ENCODE data around the gene DNAAF5. TPM values are rescaled to one million over a fixed set of nuclear protein-coding genes. Genes with fewer than 3 reads are reported as not detected.

DNAAF5 gene
- polyA plus RNA-seq, 4 donors, result 6.8 to 29.2 (median 15.5) TPM

- DNase-seq (no peak), FAIRE-seq (no peak)
- no peaks in the 10 kb centered on the region for H3K9me3 ChIP-seq (ENCODE audit: control insufficient read depth in 2 of 2, insufficient read depth in 1 of 2, low read depth in 1 of 2, low read length in 1 of 2)
- H3K36me3 ChIP-seq (ENCODE audit: control insufficient read depth in 3 of 3, insufficient read depth in 2 of 3, low read depth in 1 of 3, low read length in 3 of 3), result peaks cover 0 to 87% (median 3%) of the 10 kb centered on the region in 3 donors
- H3K4me1 ChIP-seq (ENCODE audit: control insufficient read depth in 3 of 3, insufficient read depth in 2 of 3, low read depth in 1 of 3, low read length in 2 of 3), result peaks cover 0 to 21% (median 3%) of the 10 kb centered on the region in 3 donors
- no peaks in the 10 kb centered on the region for H3K27me3 ChIP-seq (ENCODE audit: control insufficient read depth in 3 of 3, insufficient read depth in 3 of 3, low read length in 3 of 3)
- no peak overlapping the region for H3K4me3 ChIP-seq (ENCODE audit: low read depth in 1 of 3, low read length in 3 of 3)
- 95 to 97% (median 96%) methylated on average over 32 of the region's 32 CpGs for WGBS, 3 donors
- no peak overlapping the region for H3K27ac ChIP-seq (ENCODE audit: low read depth in 1 of 3, low read length in 2 of 3)
Measured at GRCh38 chr7:772861-773621, 46.5 kb downstream of the DNAAF5 start.

- Histone ChIP-seq H3K9me3 (ENCODE audit: control insufficient read depth in 2 of 2, insufficient read depth in 1 of 2, low read depth in 1 of 2, low read length in 1 of 2) (no peaks in the 10 kb centered on the region), H3K36me3 (ENCODE audit: control insufficient read depth in 3 of 3, insufficient read depth in 2 of 3, low read depth in 1 of 3, low read length in 3 of 3) (peaks cover 0 to 87% (median 4%) of the 10 kb centered on the region in 3 donors), H3K4me1 (ENCODE audit: control insufficient read depth in 3 of 3, insufficient read depth in 2 of 3, low read depth in 1 of 3, low read length in 2 of 3) (peaks cover 0 to 21% (median 3%) of the 10 kb centered on the region in 3 donors), H3K27me3 (ENCODE audit: control insufficient read depth in 3 of 3, insufficient read depth in 3 of 3, low read length in 3 of 3) (no peaks in the 10 kb centered on the region), H3K4me3 (ENCODE audit: low read depth in 1 of 3, low read length in 3 of 3) (no peak overlapping the region), H3K27ac (ENCODE audit: low read depth in 1 of 3, low read length in 2 of 3) (no peak overlapping the region)
- no peak for DNase-seq
- 94 to 100% (median 96%) methylated on average over 8 to 12 of the region's 12 CpGs for WGBS, 3 donors
- FAIRE-seq, result no peak
Measured at GRCh38 chr7:773622-773915, 47.1 kb downstream of the DNAAF5 start.

DNA sequence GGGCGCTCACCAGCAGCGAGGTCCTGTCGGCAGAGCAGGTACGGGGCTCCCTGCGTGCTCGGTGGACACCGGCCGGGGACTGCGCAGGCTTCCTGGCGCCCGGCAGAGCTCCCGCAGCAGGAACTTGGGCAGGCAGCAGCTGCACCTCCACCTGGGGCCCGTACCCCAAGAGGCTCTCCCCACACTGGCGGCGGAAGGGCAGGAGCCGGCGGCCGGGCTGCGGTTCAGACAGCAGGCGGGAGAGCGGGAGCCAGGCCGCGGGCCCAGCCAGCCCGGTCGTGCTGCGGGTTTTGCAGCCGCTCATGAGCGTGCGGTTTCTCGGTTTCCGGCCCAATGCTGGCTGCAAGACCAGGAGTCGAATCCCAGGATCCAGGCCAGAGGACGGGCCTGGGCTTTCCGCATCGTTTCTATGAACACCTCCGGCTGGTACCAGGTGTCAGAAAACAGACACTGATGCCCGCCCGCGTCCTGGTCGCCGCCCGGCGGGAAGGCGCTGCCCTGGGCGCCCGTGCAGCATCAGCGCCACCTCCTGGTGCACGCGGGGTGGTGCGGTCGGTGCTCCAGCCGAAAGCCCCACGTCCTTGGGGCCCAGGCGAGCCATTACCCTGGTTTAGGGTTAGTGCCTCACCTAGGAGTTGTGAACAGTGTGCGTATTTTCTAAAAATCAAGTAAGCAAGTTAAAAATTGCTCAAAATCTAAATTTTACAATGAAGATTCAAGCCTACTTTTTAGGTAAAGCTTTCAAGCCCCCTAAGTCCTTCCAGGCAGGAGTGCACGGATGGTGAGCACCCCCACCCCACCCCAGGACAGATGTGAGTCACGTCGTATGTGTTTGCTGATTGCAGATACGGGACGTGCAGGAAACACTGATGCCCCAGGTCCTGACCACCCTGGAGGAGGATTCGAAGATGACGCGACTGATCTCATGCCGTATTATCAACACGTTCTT lies 47.9 kb downstream of the DNAAF5 start:
- H3K9me3 ChIP-seq (ENCODE audit: control insufficient read depth in 2 of 2, insufficient read depth in 1 of 2, low read depth in 1 of 2, low read length in 1 of 2), result no peaks in the 10 kb centered on the region
- 66 to 76% (median 68%) methylated on average over 63 to 65 of the region's 65 CpGs for WGBS, 3 donors
- H3K27me3 ChIP-seq (ENCODE audit: control insufficient read depth in 3 of 3, insufficient read depth in 3 of 3, low read length in 3 of 3), result no peaks in the 10 kb centered on the region
- peaks cover 0 to 21% (median 3%) of the 10 kb centered on the region in 3 donors for H3K4me1 ChIP-seq (ENCODE audit: control insufficient read depth in 3 of 3, insufficient read depth in 2 of 3, low read depth in 1 of 3, low read length in 2 of 3)
- FAIRE-seq, result no peak
- H3K36me3 ChIP-seq (ENCODE audit: control insufficient read depth in 3 of 3, insufficient read depth in 2 of 3, low read depth in 1 of 3, low read length in 3 of 3), result peaks cover 0 to 87% (median 6%) of the 10 kb centered on the region in 3 donors
- peak; percentile 35 to 68 for DNase-seq
- no peak overlapping the region for H3K4me3 ChIP-seq (ENCODE audit: low read depth in 1 of 3, low read length in 3 of 3)
- H3K27ac ChIP-seq (ENCODE audit: low read depth in 1 of 3, low read length in 2 of 3), result no peak overlapping the region

- DNase-seq (no peak), FAIRE-seq (no peak)
- peaks cover 3 to 94% (median 8%) of the 10 kb centered on the region in 3 donors for H3K36me3 ChIP-seq (ENCODE audit: control insufficient read depth in 3 of 3, insufficient read depth in 2 of 3, low read depth in 1 of 3, low read length in 3 of 3)
- no peak overlapping the region for H3K4me3 ChIP-seq (ENCODE audit: low read depth in 1 of 3, low read length in 3 of 3)
- no peaks in the 10 kb centered on the region for H3K27me3 ChIP-seq (ENCODE audit: control insufficient read depth in 3 of 3, insufficient read depth in 3 of 3, low read length in 3 of 3)
- 93 to 97% (median 95%) methylated on average over 8 to 10 of the region's 10 CpGs for WGBS, 3 donors
- peaks cover 0 to 7% (median 0%) of the 10 kb centered on the region in 3 donors for H3K4me1 ChIP-seq (ENCODE audit: control insufficient read depth in 3 of 3, insufficient read depth in 2 of 3, low read depth in 1 of 3, low read length in 2 of 3)
- no peak overlapping the region for H3K27ac ChIP-seq (ENCODE audit: low read depth in 1 of 3, low read length in 2 of 3)
- no peaks in the 10 kb centered on the region for H3K9me3 ChIP-seq (ENCODE audit: control insufficient read depth in 2 of 2, insufficient read depth in 1 of 2, low read depth in 1 of 2, low read length in 1 of 2)
Measured at GRCh38 chr7:776381-776780, 49.9 kb downstream of the DNAAF5 start.

DNA sequence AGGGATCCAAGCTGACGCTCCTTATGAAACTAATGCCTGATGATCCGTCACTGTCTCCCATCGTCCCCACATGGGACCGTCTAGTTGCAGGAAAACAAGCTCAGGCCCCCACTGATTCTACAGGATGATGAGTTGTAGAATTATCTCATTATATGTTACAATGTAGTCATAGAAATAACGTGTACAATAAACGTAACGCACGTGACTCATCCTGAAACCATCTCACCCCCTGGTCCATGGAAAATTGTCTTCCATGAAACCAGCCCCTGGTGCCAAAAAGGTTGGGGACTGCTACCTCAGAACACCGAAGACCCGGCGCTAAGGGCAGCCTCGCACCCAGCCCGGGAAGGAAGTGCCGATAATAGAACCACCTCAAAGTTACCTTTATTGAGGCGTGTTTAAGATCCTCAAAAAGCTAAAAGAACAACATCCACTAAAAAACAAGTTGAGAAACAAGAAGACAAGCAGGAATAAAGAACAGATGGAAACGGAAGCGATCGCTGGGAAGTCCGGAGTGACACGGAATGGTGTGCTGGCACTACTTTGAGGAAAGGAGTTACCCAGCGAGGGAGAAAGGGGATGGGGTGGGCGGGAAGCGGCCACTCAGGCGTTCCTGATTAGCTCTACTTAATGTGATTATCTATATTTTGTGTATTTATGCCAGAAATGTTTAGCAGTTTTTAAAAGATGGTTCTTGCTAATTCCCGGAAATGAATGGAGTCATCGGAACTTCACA lies 50.7 kb downstream of the DNAAF5 start:
- peak overlapping the region in 1 of 3 donors; percentile 10 for H3K27ac ChIP-seq (ENCODE audit: low read depth in 1 of 3, low read length in 2 of 3)
- FAIRE-seq, result no peak
- WGBS, 3 donors, result 86 to 94% (median 91%) methylated on average over 26 of the region's 26 CpGs

DNA sequence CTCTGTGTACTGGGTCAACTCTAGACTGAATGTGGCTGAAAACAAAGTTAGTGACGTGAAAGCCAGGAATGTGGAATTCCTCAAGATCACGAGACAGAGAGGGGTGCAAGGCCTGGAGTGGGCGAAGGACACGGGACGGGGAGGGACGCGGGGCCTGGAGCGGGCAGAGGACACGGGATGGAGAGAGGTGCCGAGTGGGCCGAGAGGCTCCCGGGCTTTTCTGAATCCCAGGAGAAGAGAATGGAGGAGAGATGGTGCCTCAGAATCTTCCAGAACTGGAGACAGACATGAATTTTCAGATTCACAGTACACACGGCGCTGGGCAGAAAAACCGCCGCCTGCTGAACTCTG lies 51.2 kb downstream of the DNAAF5 start:
- WGBS, 3 donors, result 86 to 94% (median 89%) methylated on average over 16 of the region's 16 CpGs
- Histone ChIP-seq H3K36me3 (ENCODE audit: control insufficient read depth in 3 of 3, insufficient read depth in 2 of 3, low read depth in 1 of 3, low read length in 3 of 3) (peaks cover 3 to 94% (median 8%) of the 10 kb centered on the region in 3 donors), H3K4me1 (ENCODE audit: control insufficient read depth in 3 of 3, insufficient read depth in 2 of 3, low read depth in 1 of 3, low read length in 2 of 3) (no peaks in the 10 kb centered on the region), H3K9me3 (ENCODE audit: control insufficient read depth in 2 of 2, insufficient read depth in 1 of 2, low read depth in 1 of 2, low read length in 1 of 2) (peaks cover 0 to 5% of the 10 kb centered on the region in 2 donors), H3K4me3 (ENCODE audit: low read depth in 1 of 3, low read length in 3 of 3) (no peak overlapping the region), H3K27me3 (ENCODE audit: control insufficient read depth in 3 of 3, insufficient read depth in 3 of 3, low read length in 3 of 3) (no peaks in the 10 kb centered on the region), H3K27ac (ENCODE audit: low read depth in 1 of 3, low read length in 2 of 3) (peak overlapping the region in 1 of 3 donors; percentile 10)
- DNase-seq, result no peak
- FAIRE-seq, result no peak

More for the DNA sequence above, 50.7 kb downstream of the DNAAF5 start:
- Histone ChIP-seq H3K27me3 (ENCODE audit: control insufficient read depth in 3 of 3, insufficient read depth in 3 of 3, low read length in 3 of 3) (no peaks in the 10 kb centered on the region), H3K4me3 (ENCODE audit: low read depth in 1 of 3, low read length in 3 of 3) (no peak overlapping the region), H3K36me3 (ENCODE audit: control insufficient read depth in 3 of 3, insufficient read depth in 2 of 3, low read depth in 1 of 3, low read length in 3 of 3) (peaks cover 3 to 94% (median 8%) of the 10 kb centered on the region in 3 donors), H3K9me3 (ENCODE audit: control insufficient read depth in 2 of 2, insufficient read depth in 1 of 2, low read depth in 1 of 2, low read length in 1 of 2) (peaks cover 0 to 3% of the 10 kb centered on the region in 2 donors), H3K4me1 (ENCODE audit: control insufficient read depth in 3 of 3, insufficient read depth in 2 of 3, low read depth in 1 of 3, low read length in 2 of 3) (no peaks in the 10 kb centered on the region)
- DNase-seq, result no peak

GRCh38 chr7:778271-778967 lies 51.9 kb downstream of the DNAAF5 start:
- Histone ChIP-seq H3K4me3 (ENCODE audit: low read depth in 1 of 3, low read length in 3 of 3) (no peak overlapping the region), H3K27ac (ENCODE audit: low read depth in 1 of 3, low read length in 2 of 3) (no peak overlapping the region), H3K36me3 (ENCODE audit: control insufficient read depth in 3 of 3, insufficient read depth in 2 of 3, low read depth in 1 of 3, low read length in 3 of 3) (peaks cover 3 to 94% (median 8%) of the 10 kb centered on the region in 3 donors), H3K9me3 (ENCODE audit: control insufficient read depth in 2 of 2, insufficient read depth in 1 of 2, low read depth in 1 of 2, low read length in 1 of 2) (peaks cover 0 to 5% of the 10 kb centered on the region in 2 donors), H3K4me1 (ENCODE audit: control insufficient read depth in 3 of 3, insufficient read depth in 2 of 3, low read depth in 1 of 3, low read length in 2 of 3) (no peaks in the 10 kb centered on the region), H3K27me3 (ENCODE audit: control insufficient read depth in 3 of 3, insufficient read depth in 3 of 3, low read length in 3 of 3) (no peaks in the 10 kb centered on the region)
- FAIRE-seq, result no peak
- DNase-seq, result no peak
- 90 to 93% (median 93%) methylated on average over 22 to 23 of the region's 23 CpGs for WGBS, 3 donors

Data from small intestine (tissue), 7 donors.